HG02981 (cell line): Measurements from ENCODE around the gene GPC5.
"Not testable (repeated sequence)": the region's sequence is repeated elsewhere in the genome, so short reads cannot be mapped to it uniquely, and the experiment has no call there.

ENCODE experiments used
- ATAC-seq: cut with Tn5 transposase; IDR thresholded peaks from one replicate; pipeline ENCODE4 v1.9.1; 2021; ENCODE audit warnings: mild to moderate bottlenecking, moderate library complexity; ENCODE audit not compliant: unreplicated experiment

Gene GPC5

GRCh38 chr13:91398413-91399188 is at the start of gene GPC5:
Gene GPC5, plus strand, starts transcription at chr13:91398621.
- ATAC-seq, result peak; percentile 91

GRCh38 chr13:91348906-91349435 is 49.5 kb upstream of the GPC5 start:
- peak; percentile 42 for ATAC-seq

DNA sequence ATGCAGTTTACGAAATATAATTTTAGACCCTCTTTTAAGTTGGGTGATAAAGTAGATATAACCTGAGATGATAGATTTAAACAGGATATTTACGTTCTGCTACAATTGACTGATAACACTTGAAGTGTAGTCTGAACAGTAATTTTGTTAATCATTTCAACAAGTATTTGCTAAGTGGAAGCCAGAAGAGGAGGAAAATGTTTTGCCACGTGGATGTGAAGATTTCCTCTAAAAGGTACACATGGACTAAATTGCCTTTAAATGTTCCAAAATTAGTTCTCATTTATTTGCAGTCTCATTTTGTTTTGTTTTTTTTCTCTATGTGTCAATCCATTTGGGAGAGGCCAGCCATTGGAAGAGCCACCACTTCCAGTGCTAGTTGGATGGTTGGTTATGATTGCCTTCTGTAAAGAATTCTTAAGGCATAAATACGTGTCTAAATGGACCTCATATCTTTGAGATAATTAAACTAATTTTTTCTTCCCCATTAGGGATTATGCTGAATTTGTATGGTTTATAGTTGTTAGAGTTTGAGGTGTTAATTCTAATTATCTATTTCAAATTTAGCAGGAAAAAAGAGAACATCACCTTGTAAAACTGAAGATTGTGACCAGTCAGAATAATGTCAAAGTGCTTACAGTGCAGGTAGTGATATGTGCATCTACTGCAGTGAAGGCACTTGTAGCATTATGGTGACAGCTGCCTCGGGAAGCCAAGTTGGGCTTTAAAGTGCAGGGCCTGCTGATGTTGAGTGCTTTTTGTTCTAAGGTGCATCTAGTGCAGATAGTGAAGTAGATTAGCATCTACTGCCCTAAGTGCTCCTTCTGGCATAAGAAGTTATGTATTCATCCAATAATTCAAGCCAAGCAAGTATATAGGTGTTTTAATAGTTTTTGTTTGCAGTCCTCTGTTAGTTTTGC is 48.2 kb upstream of the GPC5 start:
- no peak for ATAC-seq

DNA sequence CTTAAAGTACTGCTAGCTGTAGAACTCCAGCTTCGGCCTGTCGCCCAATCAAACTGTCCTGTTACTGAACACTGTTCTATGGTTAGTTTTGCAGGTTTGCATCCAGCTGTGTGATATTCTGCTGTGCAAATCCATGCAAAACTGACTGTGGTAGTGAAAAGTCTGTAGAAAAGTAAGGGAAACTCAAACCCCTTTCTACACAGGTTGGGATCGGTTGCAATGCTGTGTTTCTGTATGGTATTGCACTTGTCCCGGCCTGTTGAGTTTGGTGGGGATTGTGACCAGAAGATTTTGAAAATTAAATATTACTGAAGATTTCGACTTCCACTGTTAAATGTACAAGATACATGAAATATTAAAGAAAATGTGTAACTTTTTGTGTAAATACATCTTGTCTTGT is 47.3 kb upstream of the GPC5 start:
- ATAC-seq, result no peak

GRCh38 chr13:91351980-91352379 is 46.4 kb upstream of the GPC5 start:
- ATAC-seq, result no peak

DNA sequence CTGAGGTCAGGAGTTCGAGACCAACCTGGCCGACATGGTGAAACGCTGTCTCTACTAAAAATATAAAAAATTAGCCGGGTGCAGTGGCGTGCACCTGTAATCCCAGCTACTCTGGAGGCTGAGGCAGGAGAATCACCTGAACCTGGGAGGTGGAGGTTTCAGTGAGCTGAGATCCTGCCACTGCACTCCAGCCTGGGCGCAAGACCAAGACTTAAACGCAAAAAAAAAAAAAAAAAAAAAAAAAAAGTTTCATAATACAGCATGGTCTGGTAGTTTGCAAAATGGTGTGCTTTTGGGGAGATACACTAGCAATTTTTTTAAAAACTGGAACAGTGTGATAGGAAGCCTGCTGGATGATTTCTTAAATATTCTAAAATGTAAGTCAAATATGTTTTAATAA is 45.5 kb upstream of the GPC5 start:
- ATAC-seq, result not testable (repeated sequence)

- no peak for ATAC-seq
These were observed 44.9 kb upstream of the GPC5 start for GRCh38 chr13:91353494-91353893.

GRCh38 chr13:91355099-91355825 is 43.2 kb upstream of the GPC5 start:
- ATAC-seq, result no peak

- ATAC-seq, result no peak
These were observed 42.4 kb upstream of the GPC5 start for GRCh38 chr13:91355826-91356710.

DNA sequence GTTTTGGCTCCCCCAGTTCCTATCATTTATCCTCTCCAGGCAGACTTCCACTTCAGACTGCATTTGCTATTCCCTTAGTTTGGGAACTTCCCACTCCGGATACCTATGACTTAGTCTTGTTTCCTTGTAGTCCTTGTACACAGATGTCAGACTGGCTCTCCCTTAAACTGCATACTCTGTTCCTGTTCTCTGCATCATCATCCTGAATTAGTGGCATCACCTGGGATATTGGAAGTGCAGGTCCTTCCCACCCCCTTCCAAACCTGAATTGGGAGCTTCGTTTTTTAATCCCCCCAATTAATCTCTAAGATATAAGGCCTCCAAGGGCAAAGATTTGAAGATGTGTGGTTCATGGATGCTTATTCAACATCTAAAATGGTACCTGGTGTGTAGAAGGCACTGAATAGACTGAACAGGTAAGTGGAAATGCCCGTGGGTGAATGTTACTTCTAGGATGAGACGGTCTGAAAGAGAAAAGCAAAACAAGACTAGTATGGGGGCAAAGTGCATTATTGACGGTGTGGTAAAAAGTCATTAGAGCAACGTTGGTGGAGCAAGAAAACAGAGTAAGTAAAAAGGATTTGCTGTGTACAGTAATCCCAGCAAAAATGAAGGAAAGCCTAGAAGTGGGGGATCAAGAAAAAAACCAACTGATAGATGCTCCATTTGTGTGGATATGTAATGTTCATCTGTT is 41.4 kb upstream of the GPC5 start:
- no peak for ATAC-seq

- no peak for ATAC-seq
These were observed 40.6 kb upstream of the GPC5 start for GRCh38 chr13:91357613-91358386.

DNA sequence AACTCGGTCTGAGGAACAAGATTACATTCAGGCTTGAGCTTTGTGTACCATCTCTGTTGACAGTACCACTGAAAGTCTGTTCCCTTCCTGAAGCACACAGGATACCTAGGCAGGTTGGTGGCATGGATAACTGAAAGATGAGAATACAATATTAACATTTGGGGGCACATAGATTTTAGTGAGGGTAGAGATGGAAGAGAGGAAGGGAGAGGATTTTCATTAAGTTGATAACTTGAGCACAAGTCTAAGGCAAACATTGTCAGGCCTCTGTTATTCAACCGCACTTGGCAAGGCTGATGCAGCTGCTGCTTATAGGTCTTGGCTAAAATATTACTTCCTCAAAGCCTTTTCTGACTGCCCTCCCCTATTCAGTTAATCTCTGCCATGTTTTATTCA is 40.0 kb upstream of the GPC5 start:
- ATAC-seq, result no peak

GRCh38 chr13:91359111-91359510 is 39.3 kb upstream of the GPC5 start:
- ATAC-seq, result no peak

DNA sequence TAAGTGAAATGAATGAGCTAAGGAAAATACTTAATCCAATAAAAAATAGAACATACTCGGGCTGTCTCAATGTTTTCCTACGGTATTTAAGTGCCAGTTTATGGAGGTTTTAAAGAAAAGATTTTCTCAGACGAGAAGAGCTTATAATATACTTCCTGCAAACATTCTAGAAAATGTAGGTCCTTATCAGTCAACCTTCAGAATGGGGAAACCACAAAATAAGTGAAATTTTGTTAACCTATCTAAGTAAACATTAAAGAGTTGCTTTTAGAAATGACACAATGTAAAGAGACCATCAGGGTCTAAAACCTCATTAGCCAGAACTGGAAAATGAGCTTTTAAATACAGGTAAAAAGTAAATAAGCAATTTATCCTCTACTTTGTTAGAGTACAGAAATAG is 38.8 kb upstream of the GPC5 start:
- ATAC-seq, result no peak

DNA sequence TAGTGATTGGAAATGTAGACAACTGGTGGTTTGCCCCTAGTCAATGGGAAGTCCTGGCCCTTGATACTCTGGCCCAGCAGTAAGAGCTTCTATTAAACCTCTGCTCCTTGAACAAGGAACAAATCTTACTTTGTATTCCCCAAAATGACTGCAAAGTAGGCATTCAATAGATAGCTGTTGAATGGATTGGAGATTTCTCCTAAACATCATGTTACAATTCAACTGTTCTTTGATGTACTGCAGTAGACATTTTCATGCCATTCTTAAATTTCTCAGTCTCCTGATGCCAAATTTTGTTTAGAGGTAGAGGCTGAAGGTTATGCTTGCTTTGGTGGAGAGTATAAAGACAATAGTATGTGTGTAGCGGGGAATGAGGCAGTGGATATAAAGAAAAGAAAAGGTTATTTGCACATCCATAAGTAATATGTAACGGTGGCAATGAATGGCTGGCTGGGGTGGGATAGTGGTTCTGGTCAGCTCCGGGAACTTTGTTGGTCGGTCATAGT is 38.1 kb upstream of the GPC5 start:
- ATAC-seq, result no peak

GRCh38 chr13:91361755-91362271 is 36.6 kb upstream of the GPC5 start:
- no peak for ATAC-seq

DNA sequence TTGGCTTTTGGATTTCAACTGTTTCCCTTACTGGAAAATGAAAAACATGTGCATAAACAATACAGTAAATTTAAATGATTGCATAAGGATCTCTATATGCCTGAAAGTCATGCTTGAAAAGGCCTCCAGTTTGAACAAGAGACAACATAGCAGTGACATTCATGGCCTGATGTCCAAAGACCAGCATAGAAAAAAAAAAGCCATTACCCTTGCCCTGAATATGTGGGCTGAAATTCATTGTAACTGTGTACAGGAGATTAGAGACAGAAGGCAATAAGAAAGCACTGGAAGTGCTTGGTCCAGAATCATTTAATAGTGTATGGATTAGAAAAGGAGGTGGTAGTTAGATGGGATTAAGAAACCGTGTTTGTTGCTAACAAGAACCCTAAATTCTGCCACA is 35.5 kb upstream of the GPC5 start:
- no peak for ATAC-seq

- ATAC-seq, result no peak
These were observed 30.3 kb upstream of the GPC5 start for GRCh38 chr13:91368101-91368500.
